Naive thymus-derived CD8-positive, alpha-beta T cell (primary cell): Measurements from ENCODE around the gene PPP1R14B. TPM values are rescaled to one million over a fixed set of nuclear protein-coding genes. Genes with fewer than 3 reads are reported as not detected.

Experiments
- ATAC-seq, 2 donors: fragments of 150-1000 bp; cut with Tn5 transposase in 1 of 2; sonication (Bioruptor Pico), chemical (Tn5 transposase) in 1 of 2; 1 replicate in 1 of 2; 2 replicates in 1 of 2; pipeline ENCODE4 v1.10.0; 2021; ENCODE audit warnings: mild to moderate bottlenecking in 2 of 2, moderate library complexity in 2 of 2
- POLR2A ChIA-PET: fragments of 350-600 bp; sonication (Branson Sonifier 250); formaldehyde crosslinking; loops from one replicate; lab custom pipeline; 2021; ENCODE audit warnings: antibody characterized with exemption; lab: Charles Lee
- DNase-seq, 10 donors: peaks; one replicate each; pipeline versions ENCODE4 v3.0.0 to v3.0.0-alpha.2; 2020 to 2022
- H3K27ac Mint-ChIP-seq, 10 donors: one replicate each; pipeline ENCODE4 v1.8.0; 2020 to 2022; ENCODE audit warnings: mild to moderate bottlenecking in 10 of 10, mixed read lengths in 10 of 10, moderate library complexity in 4 of 10, inconsistent platforms in 1 of 10
- H3K27me3 Mint-ChIP-seq, 5 donors: one replicate each; pipeline ENCODE4 v1.8.0; 2021 to 2022; ENCODE audit warnings: mixed read lengths in 5 of 5
- H3K36me3 Mint-ChIP-seq, 3 donors: one replicate each; pipeline ENCODE4 v1.8.0; 2020 to 2022; ENCODE audit warnings: mixed read lengths in 3 of 3, mild to moderate bottlenecking in 2 of 3, inconsistent platforms in 1 of 3
- H3K4me1 Mint-ChIP-seq, 4 donors: one replicate each; pipeline ENCODE4 v1.8.0; 2021 to 2022; ENCODE audit warnings: mixed read lengths in 4 of 4
- H3K4me3 Mint-ChIP-seq, 10 donors: one replicate each; pipeline ENCODE4 v1.8.0; 2020 to 2022; ENCODE audit warnings: mild to moderate bottlenecking in 10 of 10, mixed read lengths in 10 of 10, moderate library complexity in 6 of 10, inconsistent platforms in 1 of 10
- H3K9me3 Mint-ChIP-seq, 9 donors: one replicate each; pipeline ENCODE4 v1.8.0; 2020 to 2022; ENCODE audit warnings: mixed read lengths in 9 of 9, mild to moderate bottlenecking in 3 of 9, inconsistent platforms in 1 of 9, moderate library complexity in 1 of 9
- polyA plus RNA-seq, 3 donors: library from polyadenylated mRNA; unstranded; fragments of 300-500 nt; fragmentation: Illumina TruSeq; gene quantifications; one replicate each; pipeline ENCODE4 v1.2.3, GENCODE V29; 2021
- total RNA-seq, 8 experiments: library from RNA in 2 of 8; stranded (reverse) in 2 of 8; gene quantifications; one replicate each; pipeline ENCODE4 v1.2.3 and lab custom pipeline; 2021 to 2026

The PPP1R14B gene
- total and polyA plus RNA-seq, 5 experiments from 2014 or later, result 22.4 to 50.6 (median 45.4) TPM

- Mint-ChIP-seq H3K36me3 (peaks cover 0 to 15% (median 0%) of the 10 kb centered on the region in 3 donors), H3K27me3 (no peaks in the 10 kb centered on the region), H3K9me3 (no peaks in the 10 kb centered on the region), H3K4me1 (peaks cover 16 to 39% (median 30%) of the 10 kb centered on the region in 4 donors), H3K4me3 (peak overlapping the region; percentile 87 to 95 (median 90)), H3K27ac (peak overlapping the region in 9 of 10 donors; percentile 69 to 96 (median 89))
- ATAC-seq, result no peak
- POLR2A ChIA-PET, result interaction anchor here (1.1 to 16.0 kb wide), 8 partner anchors 9 to 92 kb away, joined by 3 to 290 read pairs (median 25); partner anchors contain the start of genes FERMT3, FKBP2, PLCB3 and PPP1R14B
- DNase-seq, result no peak
Measured at GRCh38 chr11:64224891-64225607, 21.7 kb downstream of the PPP1R14B start.

GRCh38 chr11:64224151-64224890, 22.4 kb downstream of the PPP1R14B start:
- Mint-ChIP-seq H3K4me1 (peaks cover 11 to 35% (median 22%) of the 10 kb centered on the region in 4 donors), H3K27me3 (no peaks in the 10 kb centered on the region), H3K9me3 (no peaks in the 10 kb centered on the region), H3K27ac (peak overlapping the region in 6 of 10 donors; percentile 17 to 89 (median 50)), H3K36me3 (peaks cover 0 to 15% (median 0%) of the 10 kb centered on the region in 3 donors), H3K4me3 (peak overlapping the region; percentile 22 to 95 (median 90))
- DNase-seq (no peak), ATAC-seq (no peak)
- POLR2A ChIA-PET, result interaction anchor here (0.5 to 16.0 kb wide), 9 partner anchors 8 to 93 kb away, joined by 3 to 290 read pairs (median 23); partner anchors contain the start of genes FERMT3, FKBP2, PLCB3 and PPP1R14B

- ATAC-seq (no peak), DNase-seq (no peak)
- POLR2A ChIA-PET, result interaction anchor here (1.3 to 16.0 kb wide), 6 partner anchors 9 to 28 kb away, joined by 4 to 290 read pairs (median 23); partner anchors contain the start of genes FERMT3, FKBP2, PLCB3 and PPP1R14B
- Mint-ChIP-seq H3K4me3 (no peak overlapping the region), H3K9me3 (no peaks in the 10 kb centered on the region), H3K36me3 (peaks cover 0 to 27% (median 0%) of the 10 kb centered on the region in 3 donors), H3K27ac (peak overlapping the region in 2 of 10 donors; percentile 24 to 52), H3K27me3 (no peaks in the 10 kb centered on the region), H3K4me1 (peaks cover 13 to 29% (median 23%) of the 10 kb centered on the region in 4 donors)
Measured at GRCh38 chr11:64223001-64223651, 23.6 kb downstream of the PPP1R14B start.

GRCh38 chr11:64222651-64223000, 24.1 kb downstream of the PPP1R14B start:
- DNase-seq, result no peak
- no peaks in the 10 kb centered on the region for H3K27me3 Mint-ChIP-seq

GRCh38 chr11:64220798-64221197, 25.9 kb downstream of the PPP1R14B start:
- no peak for DNase-seq
- Mint-ChIP-seq H3K4me3 (no peak overlapping the region), H3K9me3 (no peaks in the 10 kb centered on the region), H3K27ac (peak overlapping the region in 1 of 10 donors; percentile 27), H3K36me3 (peaks cover 0 to 40% (median 0%) of the 10 kb centered on the region in 3 donors), H3K27me3 (no peaks in the 10 kb centered on the region), H3K4me1 (peaks cover 12 to 22% (median 15%) of the 10 kb centered on the region in 4 donors)
- POLR2A ChIA-PET, result interaction anchor here (1.1 to 7.2 kb wide), 2 partner anchors 9 to 15 kb away, joined by 3 to 83 read pairs; partner anchors contain the start of gene FERMT3
- ATAC-seq, result no peak

More at GRCh38 chr11:64222651-64223000, 24.1 kb downstream of the PPP1R14B start:
- Mint-ChIP-seq H3K27ac (no peak overlapping the region), H3K4me3 (no peak overlapping the region), H3K4me1 (peaks cover 13 to 26% (median 19%) of the 10 kb centered on the region in 4 donors), H3K9me3 (no peaks in the 10 kb centered on the region), H3K36me3 (peaks cover 0 to 28% (median 0%) of the 10 kb centered on the region in 3 donors)
- POLR2A ChIA-PET, result interaction anchor here (1.3 to 16.0 kb wide), 4 partner anchors 8 to 22 kb away, joined by 5 to 290 read pairs (median 54); partner anchors contain the start of genes FERMT3, FKBP2 and PPP1R14B
- no peak for ATAC-seq

GRCh38 chr11:64220271-64220670, 26.5 kb downstream of the PPP1R14B start:
- DNase-seq (no peak), ATAC-seq (no peak)

GRCh38 chr11:64219755-64220154, 27.0 kb downstream of the PPP1R14B start:
- H3K9me3 Mint-ChIP-seq, result no peaks in the 10 kb centered on the region
- DNase-seq, result no peak
- H3K36me3 Mint-ChIP-seq, result peaks cover 0 to 50% (median 0%) of the 10 kb centered on the region in 3 donors
- no peaks in the 10 kb centered on the region for H3K27me3 Mint-ChIP-seq
- H3K27ac Mint-ChIP-seq, result peak overlapping the region in 1 of 10 donors; percentile 7
- no peak for ATAC-seq
- POLR2A ChIA-PET, result interaction anchor here (0.6 to 7.2 kb wide), 3 partner anchors 8 to 31 kb away, joined by 3 to 83 read pairs (median 3); partner anchors contain the start of gene FERMT3
- peaks cover 7 to 18% (median 15%) of the 10 kb centered on the region in 4 donors for H3K4me1 Mint-ChIP-seq
- no peak overlapping the region for H3K4me3 Mint-ChIP-seq

More at GRCh38 chr11:64220271-64220670, 26.5 kb downstream of the PPP1R14B start:
- Mint-ChIP-seq H3K27me3 (no peaks in the 10 kb centered on the region), H3K4me1 (peaks cover 9 to 20% (median 14%) of the 10 kb centered on the region in 4 donors), H3K4me3 (no peak overlapping the region), H3K9me3 (no peaks in the 10 kb centered on the region), H3K27ac (peak overlapping the region in 2 of 10 donors; percentile 7 to 53), H3K36me3 (peaks cover 0 to 44% (median 0%) of the 10 kb centered on the region in 3 donors)
- POLR2A ChIA-PET, result interaction anchor here (1.1 to 7.2 kb wide), 2 partner anchors 8 to 14 kb away, joined by 3 to 83 read pairs; partner anchors contain the start of gene FERMT3

- H3K27ac Mint-ChIP-seq, result no peak overlapping the region
- no peak overlapping the region for H3K4me3 Mint-ChIP-seq
- DNase-seq (no peak), ATAC-seq (no peak)
- H3K36me3 Mint-ChIP-seq, result peaks cover 0 to 54% (median 0%) of the 10 kb centered on the region in 3 donors
- peaks cover 7 to 18% (median 14%) of the 10 kb centered on the region in 4 donors for H3K4me1 Mint-ChIP-seq
- H3K27me3 Mint-ChIP-seq, result no peaks in the 10 kb centered on the region
- POLR2A ChIA-PET, result interaction anchor here (0.6 to 7.2 kb wide), 2 partner anchors 13 to 30 kb away, joined by 3 to 83 read pairs; partner anchors contain the start of gene FERMT3
- H3K9me3 Mint-ChIP-seq, result no peaks in the 10 kb centered on the region
Measured at GRCh38 chr11:64219354-64219684, 27.4 kb downstream of the PPP1R14B start.

- no peak for ATAC-seq
- Mint-ChIP-seq H3K9me3 (no peaks in the 10 kb centered on the region), H3K27me3 (no peaks in the 10 kb centered on the region), H3K4me1 (peaks cover 7 to 21% (median 14%) of the 10 kb centered on the region in 4 donors), H3K4me3 (no peak overlapping the region), H3K27ac (peak overlapping the region in 7 of 10 donors; percentile 19 to 76 (median 38)), H3K36me3 (peaks cover 0 to 59% (median 0%) of the 10 kb centered on the region in 3 donors)
- no peak for DNase-seq
- POLR2A ChIA-PET, result interaction anchor here (0.8 to 7.2 kb wide), 2 partner anchors 13 to 33 kb away, joined by 3 to 83 read pairs; partner anchors contain the start of genes FERMT3 and STIP1
Measured at GRCh38 chr11:64218628-64219353, 28.0 kb downstream of the PPP1R14B start.

GRCh38 chr11:64216879-64217278, 29.9 kb downstream of the PPP1R14B start:
- POLR2A ChIA-PET, result interaction anchor here (0.7 to 7.2 kb wide), 11 partner anchors 8 to 1363 kb away, joined by 3 to 83 read pairs (median 4); partner anchors contain the start of genes DNAJC4, FERMT3, NUDT22 and TRPT1
- no peak overlapping the region for H3K4me3 Mint-ChIP-seq
- no peaks in the 10 kb centered on the region for H3K27me3 Mint-ChIP-seq
- H3K4me1 Mint-ChIP-seq, result peaks cover 7 to 29% (median 25%) of the 10 kb centered on the region in 4 donors
- DNase-seq (peak in 1 of 10 donors; percentile 24), ATAC-seq (peak; percentile 63 to 75)
- no peaks in the 10 kb centered on the region for H3K9me3 Mint-ChIP-seq
- H3K36me3 Mint-ChIP-seq, result peaks cover 0 to 68% (median 0%) of the 10 kb centered on the region in 3 donors
- H3K27ac Mint-ChIP-seq, result peak overlapping the region in 5 of 10 donors; percentile 40 to 86 (median 71)
